IPS-18c (cell line): ENCODE data around the gene MTMR4.
"Not testable (repeated sequence)": the region's sequence is repeated elsewhere in the genome, so short reads cannot be mapped to it uniquely, and the experiment has no call there.

ENCODE experiments used
- H3K4me3 ChIP-seq: 2 replicates; pipeline ENCODE4 v1.7.0; 2013; ENCODE audit warnings: low read depth, mild to moderate bottlenecking, low read length, moderate library complexity; ENCODE audit not compliant: insufficient read depth
- H3K9me3 ChIP-seq: one replicate; pipeline ENCODE4 v1.6.1; 2013; ENCODE audit warnings: mild to moderate bottlenecking, low read length, moderate library complexity; ENCODE audit not compliant: control insufficient read depth, insufficient read depth

The MTMR4 gene

GRCh38 chr17:58513965-58514769 lies at the start of gene MTMR4:
MTMR4 (minus strand) TSS chr17:58514638; CDS start chr17:58514407, 231 bp downstream.
- H3K9me3 ChIP-seq = no peaks in the 10 kb centered on the region

DNA sequence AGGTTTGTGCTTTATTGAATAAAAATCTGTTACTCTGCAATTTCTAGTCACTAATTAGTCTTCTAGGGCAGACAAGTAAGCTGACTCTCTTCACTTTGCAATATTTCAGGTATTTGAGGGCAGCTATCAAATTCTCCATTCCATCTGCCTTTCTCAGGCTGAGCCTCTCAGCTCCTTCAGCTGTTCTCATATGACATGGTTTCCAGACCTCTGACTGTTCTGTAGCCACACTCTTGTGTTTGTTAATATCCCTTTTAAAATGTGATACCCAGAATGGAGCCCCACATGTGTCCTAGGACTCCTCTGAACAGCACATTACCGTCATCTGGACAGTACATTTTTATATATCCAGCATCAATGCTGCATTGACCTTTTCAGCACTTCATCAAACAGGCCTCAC lies 46.1 kb upstream of the MTMR4 start:
- Histone ChIP-seq H3K9me3 (no peaks in the 10 kb centered on the region), H3K4me3 (no peak overlapping the region)

More at GRCh38 chr17:58513965-58514769, at the start of gene MTMR4:
- peak within 1 kb of the TSS; percentile 74 for H3K4me3 ChIP-seq

DNA sequence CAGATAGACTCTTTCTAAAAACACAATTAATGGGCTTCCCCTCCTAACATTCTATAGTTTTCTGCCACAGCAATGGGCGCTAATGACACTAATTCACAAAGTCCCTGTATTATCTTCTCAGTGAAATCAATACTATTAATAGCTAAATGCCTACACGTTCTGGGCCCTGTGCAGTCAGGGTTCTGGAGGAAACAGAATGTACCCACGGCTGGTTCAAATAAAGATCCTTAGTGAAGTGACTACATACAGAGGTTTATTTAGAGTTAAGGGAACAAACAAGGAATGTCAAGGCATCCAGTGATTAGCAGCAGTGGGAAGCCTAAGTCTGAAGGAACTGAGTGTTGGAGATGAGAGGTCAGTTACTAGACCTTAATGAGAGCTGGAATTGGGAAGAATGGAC lies 43.5 kb upstream of the MTMR4 start:
- H3K4me3 ChIP-seq = no peak overlapping the region
- no peaks in the 10 kb centered on the region for H3K9me3 ChIP-seq

- H3K9me3 ChIP-seq = no peaks in the 10 kb centered on the region
- H3K4me3 ChIP-seq = no peak overlapping the region
Observed at GRCh38 chr17:58556833-58557250, 42.4 kb upstream of the MTMR4 start.

DNA sequence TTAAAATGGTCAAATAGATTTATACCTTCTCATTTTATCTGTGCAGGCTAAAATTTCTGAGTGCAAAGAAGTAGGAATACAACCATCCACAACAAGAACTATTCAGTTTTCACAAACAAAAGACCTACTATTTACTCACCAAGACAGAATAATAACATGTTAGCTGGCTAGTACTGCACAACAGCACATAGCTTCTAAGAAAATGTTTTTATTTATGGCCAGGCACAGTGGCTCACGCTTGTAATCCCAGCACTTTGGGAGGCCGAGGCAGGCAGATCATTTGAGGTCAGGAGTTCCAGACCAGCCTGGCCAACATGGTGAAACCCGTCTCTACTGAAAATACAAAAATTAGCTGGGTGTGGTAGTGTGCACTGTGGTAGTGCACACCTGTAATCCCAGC lies 40.7 kb upstream of the MTMR4 start:
- not testable (repeated sequence) for H3K4me3 ChIP-seq, H3K9me3 ChIP-seq

- Histone ChIP-seq H3K4me3 (no peak overlapping the region), H3K9me3 (no peaks in the 10 kb centered on the region)
Observed at GRCh38 chr17:58541249-58541648, 26.8 kb upstream of the MTMR4 start.

DNA sequence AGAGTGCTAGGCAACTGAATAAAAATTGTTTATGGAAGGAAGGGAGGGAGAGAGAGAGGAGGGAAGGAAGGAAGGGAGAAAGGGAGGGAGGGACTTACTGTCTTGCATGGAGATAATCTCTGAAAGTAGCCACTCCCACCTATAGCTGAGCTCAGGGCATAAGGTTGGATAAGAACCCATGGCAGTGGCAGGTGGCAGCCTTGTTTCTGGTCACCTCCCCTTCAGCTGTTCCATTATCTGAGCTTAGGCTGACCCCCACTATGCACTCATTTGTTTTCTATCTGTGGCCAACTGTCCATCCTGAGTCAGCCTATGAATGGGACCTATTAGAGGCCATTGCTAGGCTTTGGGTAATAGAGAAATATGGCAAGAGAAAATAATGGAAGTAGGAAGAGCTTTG lies 25.3 kb upstream of the MTMR4 start:
- Histone ChIP-seq H3K4me3 (no peak overlapping the region), H3K9me3 (no peaks in the 10 kb centered on the region)

GRCh38 chr17:58538811-58539409 lies 24.5 kb upstream of the MTMR4 start:
- no peaks in the 10 kb centered on the region for H3K9me3 ChIP-seq
- no peak overlapping the region for H3K4me3 ChIP-seq

GRCh38 chr17:58537266-58537665 lies 22.8 kb upstream of the MTMR4 start:
- H3K9me3 ChIP-seq = no peaks in the 10 kb centered on the region
- no peak overlapping the region for H3K4me3 ChIP-seq

DNA sequence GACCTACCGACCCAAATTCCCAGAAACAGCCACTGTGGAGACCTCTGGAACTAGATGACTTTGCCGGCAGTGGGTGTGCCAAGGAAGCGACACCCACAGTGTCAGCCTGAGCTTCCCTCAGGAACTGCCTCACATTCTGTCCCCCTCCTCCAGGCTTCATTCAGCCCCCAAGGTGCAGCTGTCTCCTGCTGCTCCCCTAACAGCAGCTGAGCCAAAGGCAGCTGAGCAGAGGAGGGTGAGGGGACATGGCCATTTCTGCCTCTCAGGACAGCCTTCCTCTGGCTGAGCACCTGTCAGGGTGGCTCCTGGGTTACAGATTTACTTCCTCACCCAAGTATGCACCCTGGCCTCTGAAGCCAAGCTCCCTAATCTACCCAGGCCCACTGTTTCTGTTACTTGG lies 22.1 kb upstream of the MTMR4 start:
- Histone ChIP-seq H3K9me3 (peaks cover 1% of the 10 kb centered on the region), H3K4me3 (no peak overlapping the region)

GRCh38 chr17:58535431-58535830 lies 21.0 kb upstream of the MTMR4 start:
- Histone ChIP-seq H3K9me3 (peaks cover 2% of the 10 kb centered on the region), H3K4me3 (no peak overlapping the region)

- H3K9me3 ChIP-seq = peaks cover 2% of the 10 kb centered on the region
- H3K4me3 ChIP-seq = no peak overlapping the region
Observed at GRCh38 chr17:58534901-58535421, 20.5 kb upstream of the MTMR4 start.

- no peak overlapping the region for H3K4me3 ChIP-seq
- peaks cover 2% of the 10 kb centered on the region for H3K9me3 ChIP-seq
Observed at GRCh38 chr17:58534331-58534730, 19.9 kb upstream of the MTMR4 start.

DNA sequence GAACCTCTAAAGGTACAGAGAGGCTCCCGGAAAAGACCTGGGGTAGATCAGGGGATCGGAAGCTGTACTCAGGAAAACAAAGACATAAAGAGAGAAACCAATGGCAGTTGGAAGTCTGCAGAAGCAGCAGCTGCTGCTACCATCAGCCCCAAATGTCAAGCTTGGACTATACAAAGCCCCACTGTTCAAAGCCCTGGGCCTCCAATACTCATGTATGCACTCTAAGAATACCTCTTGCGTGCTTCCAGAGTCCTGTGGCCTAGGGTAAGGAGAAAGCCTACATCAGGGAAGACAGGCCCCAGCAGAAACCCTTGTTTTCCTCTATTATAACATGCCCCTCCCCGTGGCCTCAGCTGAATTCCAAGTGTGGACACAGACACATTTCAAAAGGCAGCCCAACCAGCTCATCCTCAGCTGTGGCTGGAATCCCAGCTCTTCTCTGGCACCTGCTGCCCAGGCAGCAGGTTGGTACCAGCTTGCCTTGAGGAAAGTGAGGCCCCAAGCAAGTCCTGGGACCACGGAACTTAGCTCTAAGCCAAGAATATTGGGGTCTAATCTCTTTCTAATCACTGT lies 19.3 kb upstream of the MTMR4 start:
- peaks cover 2% of the 10 kb centered on the region for H3K9me3 ChIP-seq

DNA sequence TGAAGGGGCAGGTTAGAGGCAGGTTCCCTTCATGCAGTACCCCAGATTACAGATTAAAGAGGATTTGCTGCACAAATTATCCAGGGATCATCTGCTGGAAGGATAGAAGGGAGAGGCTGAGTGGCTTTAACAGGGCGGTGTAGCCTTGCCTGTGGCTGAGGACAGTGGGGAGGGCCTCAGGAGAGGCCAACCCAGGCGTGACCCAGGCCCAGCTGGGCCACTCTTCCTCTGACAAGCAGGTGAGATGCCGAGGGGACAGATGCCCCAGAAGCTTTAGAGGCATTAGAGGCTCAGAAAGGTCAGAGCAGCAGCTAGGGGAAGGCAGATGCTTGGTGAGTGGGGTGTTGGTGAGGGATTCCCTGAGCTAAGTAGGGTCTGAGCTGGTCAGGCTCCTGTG lies 18.1 kb upstream of the MTMR4 start:
- Histone ChIP-seq H3K4me3 (peak overlapping the region; percentile 80), H3K9me3 (peaks cover 2% of the 10 kb centered on the region)

More for the DNA sequence above, 19.3 kb upstream of the MTMR4 start:
- no peak overlapping the region for H3K4me3 ChIP-seq

DNA sequence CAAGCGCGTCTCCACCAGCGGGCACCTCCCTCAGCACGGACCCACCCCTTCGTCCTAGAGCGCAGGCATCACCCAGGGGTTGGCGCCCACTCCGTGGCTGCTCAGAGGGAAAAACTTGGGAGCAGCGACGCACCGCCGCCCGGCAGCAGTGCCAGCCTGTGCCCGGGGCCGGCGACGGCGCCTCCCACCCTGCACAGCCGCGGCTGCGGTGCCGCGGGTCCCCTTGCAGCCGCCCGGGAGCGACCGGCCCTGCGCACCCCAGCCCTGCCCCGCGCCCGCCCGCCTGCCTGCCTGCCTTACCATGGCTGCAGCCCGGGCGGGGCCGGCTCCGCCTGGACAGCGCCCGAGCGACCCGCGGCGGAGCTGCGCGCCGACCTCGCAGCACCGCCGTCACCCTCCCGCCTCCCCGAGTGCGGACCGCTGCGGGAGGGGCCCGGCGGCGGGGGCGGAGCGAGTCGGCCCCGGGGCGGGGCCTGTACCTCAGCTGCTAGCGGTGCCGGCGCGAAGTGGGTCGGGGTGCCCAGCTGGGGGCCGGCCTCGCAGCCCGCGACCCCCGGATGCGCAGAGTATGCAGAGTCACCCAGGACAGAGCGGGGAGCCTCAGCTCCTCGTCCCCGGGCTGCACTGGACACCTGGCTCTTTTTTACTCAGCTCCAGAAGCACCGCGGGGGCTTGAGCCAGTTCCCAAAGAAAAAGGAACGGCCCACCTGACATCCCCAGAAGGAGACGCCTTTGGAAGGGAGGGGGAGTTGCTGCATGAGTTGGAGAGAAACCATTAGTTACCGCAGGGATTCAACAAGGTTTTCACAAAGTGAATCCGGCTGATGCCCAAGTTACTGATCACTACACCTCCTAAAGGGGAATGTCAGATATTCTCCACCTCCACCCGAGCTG lies 17.5 kb upstream of the MTMR4 start:
- peaks cover 2% of the 10 kb centered on the region for H3K9me3 ChIP-seq
- peak overlapping the region; percentile 80 for H3K4me3 ChIP-seq

- H3K4me3 ChIP-seq = peak overlapping the region; percentile 80
Observed at GRCh38 chr17:58531122-58531521, 16.7 kb upstream of the MTMR4 start.

More at GRCh38 chr17:58531122-58531521, 16.7 kb upstream of the MTMR4 start:
- H3K9me3 ChIP-seq = peaks cover 2% of the 10 kb centered on the region
